Keratinocyte (primary cell): Measurements from ENCODE around the gene ANAPC2. TPM values are rescaled to one million over a fixed set of nuclear protein-coding genes. Genes with fewer than 3 reads are reported as not detected.

Source experiments
- DNase-seq: peaks from one replicate; pipeline ENCODE4 v3.0.0-alpha.2; 2011; ENCODE audit warnings: low read depth, missing footprints, low spot score
- FAIRE-seq: peaks from 2 replicates; lab custom pipeline; 2011; peaks lifted over from hg19 to GRCh38; lab: Jason Lieb, UNC
- H2AFZ ChIP-seq: 2 replicates; pipeline ENCODE4 v1.6.0; 2012; ENCODE audit warnings: low read length, control low read depth, inconsistent platforms; ENCODE audit not compliant: control insufficient read depth
- H3K27ac ChIP-seq: 2 replicates; pipeline ENCODE4 v1.5.1; 2011; ENCODE audit warnings: low read length; ENCODE audit not compliant: control insufficient read depth, insufficient read depth
- H3K27me3 ChIP-seq: 3 replicates; pipeline ENCODE4 v1.6.0; 2011; ENCODE audit warnings: low read length; ENCODE audit not compliant: control insufficient read depth, insufficient read depth; ENCODE audit errors: extremely low read depth
- H3K36me3 ChIP-seq, 2 experiments: 2 replicates in 1 of 2; 3 replicates in 1 of 2; pipeline ENCODE4 v1.5.1; 2011; ENCODE audit warnings: low read length in 2 of 2, mild to moderate bottlenecking in 1 of 2; ENCODE audit not compliant: control insufficient read depth in 2 of 2, insufficient read depth in 2 of 2; ENCODE audit errors: extremely low read depth in 1 of 2
- H3K4me1 ChIP-seq: 3 replicates; pipeline ENCODE4 v1.5.1; 2011; ENCODE audit warnings: low read length; ENCODE audit not compliant: control insufficient read depth, insufficient read depth; ENCODE audit errors: extremely low read depth
- H3K4me2 ChIP-seq: 3 replicates; pipeline ENCODE4 v1.6.0; 2011; ENCODE audit warnings: low read depth, low read length; ENCODE audit not compliant: control insufficient read depth, insufficient read depth; ENCODE audit errors: extremely low read depth
- H3K4me3 ChIP-seq, 3 experiments: fragments of 200-600 bp in 1 of 3; sonication (generic) in 1 of 3; 2 replicates in 2 of 3; 3 replicates in 1 of 3; pipeline ENCODE4 v1.5.1; 2011 to 2016; ENCODE audit warnings: low read length in 3 of 3, mild to moderate bottlenecking in 3 of 3, control low read depth in 2 of 3, inconsistent platforms in 1 of 3, low read depth in 1 of 3, mixed read lengths in 1 of 3, mixed run types in 1 of 3, moderate library complexity in 1 of 3; ENCODE audit not compliant: control insufficient read depth in 2 of 3, insufficient read depth in 2 of 3; ENCODE audit errors: extremely low read depth in 1 of 3
- H3K79me2 ChIP-seq: 2 replicates; pipeline ENCODE4 v1.6.0; 2012; ENCODE audit warnings: low read length; ENCODE audit not compliant: control insufficient read depth, insufficient read depth
- H3K9ac ChIP-seq: 3 replicates; pipeline ENCODE4 v1.6.0; 2011; ENCODE audit warnings: low read length; ENCODE audit not compliant: control insufficient read depth, insufficient read depth; ENCODE audit errors: extremely low read depth
- H3K9me1 ChIP-seq: 3 replicates; pipeline ENCODE4 v1.6.0; 2011; ENCODE audit warnings: low read length; ENCODE audit not compliant: control insufficient read depth, insufficient read depth; ENCODE audit errors: extremely low read depth
- H3K9me3 ChIP-seq: 2 replicates; pipeline ENCODE4 v1.5.1; 2012; ENCODE audit warnings: low read depth, low read length; ENCODE audit not compliant: control insufficient read depth
- H4K20me1 ChIP-seq: 3 replicates; pipeline ENCODE4 v1.6.0; 2011; ENCODE audit warnings: low read length; ENCODE audit not compliant: control insufficient read depth, insufficient read depth; ENCODE audit errors: extremely low read depth
- EZH2 ChIP-seq: IDR thresholded peaks from one replicate; pipeline ENCODE4 v1.6.1; 2012; ENCODE audit warnings: inconsistent platforms, mild to moderate bottlenecking, low read length, moderate library complexity
- dilution Hi-C: fragments of 300-500 bp; cut with MboI; formaldehyde crosslinking; loops from one replicate; pipeline ENCODE4 v1.7.0; 2020; ENCODE audit warnings: low sequenced_read_pairs; ENCODE audit not compliant: extremely low pct_ligation_motif_present
- polyA plus RNA-seq, 5 experiments: library from polyadenylated mRNA; depleted of rRNA in 3 of 5; stranded (reverse) in 3 of 5; stranded (forward) in 1 of 5; unstranded in 1 of 5; fragments of >200 nt; gene quantifications; 1 replicate in 1 of 5; 2 replicates in 3 of 5; 3 replicates in 1 of 5; pipeline versions ENCODE4 v1.2.1 to v1.2.3, GENCODE V29; 2011 to 2012; ENCODE audit warnings: missing spikeins in 2 of 5, low read depth in 1 of 5, low replicate concordance in 1 of 5
- TF ChIP-seq, protein P1 (sequence below), 3 experiments: IDR thresholded peaks in 1 of 3; conservative IDR thresholded peaks in 1 of 3; optimal IDR thresholded peaks in 1 of 3; 2 replicates in 2 of 3; 3 replicates in 1 of 3; pipeline versions ENCODE3 to v1.5.1; 2011; ENCODE audit warnings: low read length in 3 of 3, mild to moderate bottlenecking in 3 of 3, moderate library complexity in 2 of 3, control low read depth in 1 of 3, inconsistent platforms in 1 of 3; ENCODE audit not compliant: insufficient read depth in 2 of 3; ENCODE audit errors: extremely low read depth in 1 of 3

ANAPC2 gene
- polyA plus RNA-seq, 1 donor (not counting 4 experiments of a cell fraction or from before 2014, with no cell fraction given), result 11.9 TPM

DNA sequence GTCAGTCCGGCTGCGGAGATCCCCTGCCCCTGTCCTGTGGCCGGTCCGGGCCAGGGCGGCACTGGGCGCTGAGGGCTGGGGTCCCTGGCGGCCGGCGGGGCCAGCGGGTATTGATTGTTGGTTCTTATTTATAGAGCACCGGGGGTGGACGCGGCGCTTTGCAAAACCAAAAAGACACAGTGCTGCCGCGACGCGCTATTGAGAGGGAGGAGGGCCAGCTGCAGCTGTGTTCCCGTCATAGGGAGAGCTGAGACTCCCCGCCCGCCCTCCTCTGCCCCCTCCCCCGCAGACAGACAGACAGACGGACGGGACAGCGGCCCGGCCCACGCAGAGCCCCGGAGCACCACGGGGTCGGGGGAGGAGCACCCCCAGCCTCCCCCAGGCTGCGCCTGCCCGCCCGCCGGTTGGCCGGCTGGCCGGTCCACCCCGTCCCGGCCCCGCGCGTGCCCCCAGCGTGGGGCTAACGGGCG is 21.0 kb downstream of the ANAPC2 start:
- no peak for DNase-seq
- H3K9ac ChIP-seq, result no peak overlapping the region
- H3K27me3 ChIP-seq, result peaks cover 86% of the 10 kb centered on the region
- no peak overlapping the region for H3K4me3 ChIP-seq
- H3K36me3 ChIP-seq, result no peaks in the 10 kb centered on the region
- H3K9me1 ChIP-seq, result no peaks in the 10 kb centered on the region
- peaks cover 4% of the 10 kb centered on the region for H4K20me1 ChIP-seq
- H3K9me3 ChIP-seq, result no peaks in the 10 kb centered on the region
- dilution Hi-C loops, result no loop called here
- no peak for FAIRE-seq
- no peak overlapping the region for H3K4me2 ChIP-seq
- H2AFZ ChIP-seq, result no peak overlapping the region
- TF ChIP-seq, protein P1, sequence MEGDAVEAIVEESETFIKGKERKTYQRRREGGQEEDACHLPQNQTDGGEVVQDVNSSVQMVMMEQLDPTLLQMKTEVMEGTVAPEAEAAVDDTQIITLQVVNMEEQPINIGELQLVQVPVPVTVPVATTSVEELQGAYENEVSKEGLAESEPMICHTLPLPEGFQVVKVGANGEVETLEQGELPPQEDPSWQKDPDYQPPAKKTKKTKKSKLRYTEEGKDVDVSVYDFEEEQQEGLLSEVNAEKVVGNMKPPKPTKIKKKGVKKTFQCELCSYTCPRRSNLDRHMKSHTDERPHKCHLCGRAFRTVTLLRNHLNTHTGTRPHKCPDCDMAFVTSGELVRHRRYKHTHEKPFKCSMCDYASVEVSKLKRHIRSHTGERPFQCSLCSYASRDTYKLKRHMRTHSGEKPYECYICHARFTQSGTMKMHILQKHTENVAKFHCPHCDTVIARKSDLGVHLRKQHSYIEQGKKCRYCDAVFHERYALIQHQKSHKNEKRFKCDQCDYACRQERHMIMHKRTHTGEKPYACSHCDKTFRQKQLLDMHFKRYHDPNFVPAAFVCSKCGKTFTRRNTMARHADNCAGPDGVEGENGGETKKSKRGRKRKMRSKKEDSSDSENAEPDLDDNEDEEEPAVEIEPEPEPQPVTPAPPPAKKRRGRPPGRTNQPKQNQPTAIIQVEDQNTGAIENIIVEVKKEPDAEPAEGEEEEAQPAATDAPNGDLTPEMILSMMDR (optimal IDR thresholded peaks at IDR 0.05 in 1 of 3, IDR thresholded peaks at IDR 0.05 in 1 of 3, conservative IDR thresholded peaks at IDR 0.05 in 1 of 3; ENCODE audit: extremely low read depth in 1 of 3, insufficient read depth in 2 of 3, low read length in 3 of 3), result no peak
- no peak for TF ChIP-seq EZH2
- H3K79me2 ChIP-seq, result no peaks in the 10 kb centered on the region
- H3K4me1 ChIP-seq, result no peaks in the 10 kb centered on the region
- no peak overlapping the region for H3K27ac ChIP-seq

DNA sequence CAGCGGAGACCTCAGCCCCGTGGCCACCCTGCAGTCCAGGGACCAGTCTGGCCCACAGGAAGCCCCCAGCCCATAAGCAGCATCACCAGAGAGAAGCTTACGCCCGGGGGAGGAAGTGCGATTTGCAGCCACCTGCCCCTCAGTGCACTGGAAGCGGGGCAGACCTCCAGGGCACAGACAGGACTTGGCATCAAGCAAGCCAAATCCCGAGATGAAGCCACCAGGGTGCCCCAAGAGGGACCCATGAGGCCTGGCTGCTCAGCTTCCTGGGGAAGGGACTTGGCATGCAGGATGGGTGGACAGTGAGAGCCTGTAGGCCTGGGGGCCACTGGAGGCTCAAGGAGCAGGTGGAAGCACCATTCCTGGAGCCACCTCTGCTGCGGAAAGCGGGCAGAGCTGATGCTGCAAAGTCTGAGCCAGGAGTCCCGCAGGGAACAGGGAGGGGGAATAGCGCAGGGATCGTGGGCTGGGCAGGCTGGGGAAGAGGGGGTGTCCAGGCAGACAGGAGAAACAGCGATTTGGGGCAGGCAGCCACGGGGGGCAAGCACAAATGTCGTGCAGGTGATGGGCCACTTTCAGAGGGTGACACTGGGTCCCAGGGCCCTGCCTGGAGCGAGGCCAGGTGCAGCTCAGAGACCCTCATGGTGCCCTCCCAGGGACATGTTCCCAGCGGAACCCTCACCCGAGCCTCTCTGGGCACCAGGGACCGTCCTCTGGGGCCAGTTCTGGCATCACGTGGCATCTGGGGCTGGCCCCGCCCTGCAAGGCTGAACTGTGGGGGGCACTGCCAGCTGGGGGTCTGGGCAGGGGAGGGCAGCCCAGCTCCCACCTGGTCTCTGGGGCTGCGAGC is 21.8 kb downstream of the ANAPC2 start:
- no peaks in the 10 kb centered on the region for H3K36me3 ChIP-seq
- DNase-seq, result no peak
- no peak overlapping the region for H3K27ac ChIP-seq
- no peaks in the 10 kb centered on the region for H3K79me2 ChIP-seq
- FAIRE-seq, result no peak
- no peak overlapping the region for H2AFZ ChIP-seq
- dilution Hi-C loops, result no loop called here
- no peaks in the 10 kb centered on the region for H3K9me1 ChIP-seq
- no peaks in the 10 kb centered on the region for H3K4me1 ChIP-seq
- H3K4me2 ChIP-seq, result no peak overlapping the region
- no peaks in the 10 kb centered on the region for H3K9me3 ChIP-seq
- H3K4me3 ChIP-seq, result no peak overlapping the region
- TF ChIP-seq, protein P1 (optimal IDR thresholded peaks at IDR 0.05 in 1 of 3, IDR thresholded peaks at IDR 0.05 in 1 of 3, conservative IDR thresholded peaks at IDR 0.05 in 1 of 3; ENCODE audit: extremely low read depth in 1 of 3, insufficient read depth in 2 of 3, low read length in 3 of 3), result no peak
- TF ChIP-seq EZH2, result peak; percentile 73
- H3K27me3 ChIP-seq, result peaks cover 87% of the 10 kb centered on the region
- H3K9ac ChIP-seq, result no peak overlapping the region
- peaks cover 4% of the 10 kb centered on the region for H4K20me1 ChIP-seq
